Liver (tissue), 9 donors: ENCODE measurements around the gene RAC2. TPM values are rescaled to one million over a fixed set of nuclear protein-coding genes. Genes with fewer than 3 reads are reported as not detected.
A peak's percentile ranks its signal among the peaks of the same experiment; 100 is the strongest.

ENCODE experiments used
- DNase-seq: peaks from one replicate; pipeline ENCODE4 v3.0.0-alpha.2; 2017; ENCODE audit warnings: low spot score
- H3K27ac ChIP-seq, 2 donors: one replicate each; pipeline ENCODE4 v1.7.0; 2013; ENCODE audit warnings: inconsistent platforms in 2 of 2, low read length in 2 of 2, control low read depth in 1 of 2, low read depth in 1 of 2, mild to moderate bottlenecking in 1 of 2
- H3K27me3 ChIP-seq, 4 donors: one replicate each; pipeline versions ENCODE4 v1.6.1 to v1.7.0; 2013; ENCODE audit warnings: low read length in 3 of 4, inconsistent platforms in 1 of 4, mild to moderate bottlenecking in 1 of 4, moderate library complexity in 1 of 4; ENCODE audit not compliant: control insufficient read depth in 4 of 4, insufficient read depth in 4 of 4
- H3K36me3 ChIP-seq, 4 donors: one replicate each; pipeline versions ENCODE4 v1.6.1 to v1.7.0; 2013; ENCODE audit warnings: low read length in 3 of 4, mild to moderate bottlenecking in 3 of 4, low read depth in 1 of 4, moderate library complexity in 1 of 4; ENCODE audit not compliant: control insufficient read depth in 4 of 4, insufficient read depth in 3 of 4
- H3K4me1 ChIP-seq, 4 donors: one replicate each; pipeline versions ENCODE4 v1.6.1 to v1.7.0; 2013; ENCODE audit warnings: low read length in 3 of 4, mild to moderate bottlenecking in 3 of 4, moderate library complexity in 1 of 4; ENCODE audit not compliant: control insufficient read depth in 4 of 4, insufficient read depth in 4 of 4
- H3K4me3 ChIP-seq, 3 donors: one replicate each; pipeline versions ENCODE4 v1.6.1 to v1.7.0; 2013; ENCODE audit warnings: low read length in 3 of 3, control low read depth in 1 of 3, low read depth in 1 of 3, mild to moderate bottlenecking in 1 of 3
- H3K9ac ChIP-seq, 2 donors: one replicate each; pipeline ENCODE4 v1.7.0; 2013; ENCODE audit warnings: low read length in 2 of 2, mild to moderate bottlenecking in 2 of 2, moderate library complexity in 2 of 2, control low read depth in 1 of 2, low read depth in 1 of 2
- H3K9me3 ChIP-seq, 4 donors: one replicate each; pipeline versions ENCODE4 v1.6.1 to v1.7.0; 2013; ENCODE audit warnings: low read length in 3 of 4; ENCODE audit not compliant: control insufficient read depth in 4 of 4
- FOXA2 ChIP-seq: IDR thresholded peaks from 2 replicates; pipeline ENCODE4 v1.6.1; 2016; ENCODE audit warnings: antibody characterized with exemption
- HNF4A ChIP-seq, 2 donors: conservative IDR thresholded peaks; 2 replicates each; pipeline ENCODE4 v1.6.1; 2016; ENCODE audit warnings: antibody characterized with exemption in 2 of 2, mild to moderate bottlenecking in 2 of 2
- HNF4G ChIP-seq: IDR thresholded peaks from 2 replicates; pipeline ENCODE4 v1.6.1; 2016; ENCODE audit warnings: antibody characterized with exemption
- JUND ChIP-seq, 2 donors: IDR thresholded peaks; 2 replicates each; pipeline ENCODE4 v1.6.1; 2016; ENCODE audit warnings: antibody characterized with exemption in 2 of 2
- NR2F2 ChIP-seq: IDR thresholded peaks from 2 replicates; pipeline ENCODE4 v1.6.1; 2016; ENCODE audit warnings: antibody characterized with exemption
- RXRA ChIP-seq, 2 donors: IDR thresholded peaks; 2 replicates each; pipeline ENCODE4 v1.6.1; 2017 to 2018; ENCODE audit warnings: antibody characterized with exemption in 2 of 2, mild to moderate bottlenecking in 1 of 2
- SP1 ChIP-seq: IDR thresholded peaks from 2 replicates; pipeline ENCODE4 v1.6.1; 2018; ENCODE audit warnings: antibody characterized with exemption, mild to moderate bottlenecking
- WGBS: extraction: QIAGEN DNeasy Blood & Tissue Kit; methylation state at CpG from one replicate; pipeline ENCODE4 v1.1.7; 2013; 5-methylcytosine and 5-hydroxymethylcytosine counted together
- polyA plus RNA-seq, 2 donors: library from polyadenylated mRNA; stranded (reverse) in 1 of 2; unstranded in 1 of 2; fragments of 200-250 nt in 1 of 2; fragments of >200 nt in 1 of 2; fragmentation: Nextera tagmentation in 1 of 2; extraction: Ambion mirVana in 1 of 2; gene quantifications; one replicate each; pipeline versions ENCODE4 v1.2.1 to v1.2.3, GENCODE V29; 2013 to 2015
- total RNA-seq, 2 donors: library from RNA; depleted of rRNA; stranded (reverse); fragments of >200 nt; gene quantifications; one replicate each; pipeline ENCODE4 v1.2.3, GENCODE V29; 2014
- TF ChIP-seq, protein P1 (sequence below): fragments of 150-350 bp; IDR thresholded peaks from 2 replicates; pipeline ENCODE4 v1.5.1; 2017; ENCODE audit warnings: improper control_type of control experiment, low read depth, low read length; ENCODE audit not compliant: missing input control
- TF ChIP-seq, protein P2 (sequence below): IDR thresholded peaks from 2 replicates; pipeline ENCODE4 v1.6.1; 2016; ENCODE audit warnings: antibody characterized with exemption
- TF ChIP-seq, protein P3 (sequence below): IDR thresholded peaks from 2 replicates; pipeline ENCODE4 v1.6.1; 2016; ENCODE audit warnings: antibody characterized with exemption, mild to moderate bottlenecking
- TF ChIP-seq, protein P4 (sequence below): IDR thresholded peaks from 2 replicates; pipeline ENCODE4 v1.6.1; 2016; ENCODE audit warnings: antibody characterized with exemption
- donor health status: healthy.
- donor health status: healthy.
- donor health status: healthy.
- donor health status: healthy.
- donor health status: healthy.

The RAC2 gene
- total and polyA plus RNA-seq, 4 donors, result 4.0 to 15.0 (median 7.4) TPM

DNA sequence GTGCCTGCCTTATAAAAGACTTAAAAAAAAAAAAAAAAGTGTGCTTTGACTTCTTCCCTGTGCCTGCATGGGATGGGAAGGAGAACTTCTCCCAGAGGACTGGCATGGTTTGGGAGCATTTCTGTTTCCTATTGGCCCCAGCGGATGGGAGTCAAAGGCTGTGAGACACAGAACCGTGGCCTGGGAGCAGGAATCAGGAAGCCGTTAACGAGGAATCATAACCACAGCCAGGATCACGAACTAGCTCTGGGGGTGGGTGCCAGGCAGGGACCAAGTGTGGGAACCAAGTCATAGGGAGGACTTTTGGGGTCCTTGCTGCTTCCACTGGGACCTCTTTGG lies 56.5 kb downstream of the RAC2 start:
- DNase-seq, result no peak
- H3K4me1 ChIP-seq, result peaks cover 4 to 15% (median 8%) of the 10 kb centered on the region in 4 donors
- H3K9me3 ChIP-seq, result no peaks in the 10 kb centered on the region
- no peak overlapping the region for H3K9ac ChIP-seq
- no peaks in the 10 kb centered on the region for H3K27me3 ChIP-seq
- TF ChIP-seq HNF4G (no peak), RXRA (IDR thresholded peaks at IDR 0.05) (no peak), SP1 (no peak), JUND (IDR thresholded peaks at IDR 0.05) (no peak), NR2F2 (no peak), HNF4A (conservative IDR thresholded peaks at IDR 0.05) (no peak), FOXA2 (no peak)
- TF ChIP-seq, protein P1, sequence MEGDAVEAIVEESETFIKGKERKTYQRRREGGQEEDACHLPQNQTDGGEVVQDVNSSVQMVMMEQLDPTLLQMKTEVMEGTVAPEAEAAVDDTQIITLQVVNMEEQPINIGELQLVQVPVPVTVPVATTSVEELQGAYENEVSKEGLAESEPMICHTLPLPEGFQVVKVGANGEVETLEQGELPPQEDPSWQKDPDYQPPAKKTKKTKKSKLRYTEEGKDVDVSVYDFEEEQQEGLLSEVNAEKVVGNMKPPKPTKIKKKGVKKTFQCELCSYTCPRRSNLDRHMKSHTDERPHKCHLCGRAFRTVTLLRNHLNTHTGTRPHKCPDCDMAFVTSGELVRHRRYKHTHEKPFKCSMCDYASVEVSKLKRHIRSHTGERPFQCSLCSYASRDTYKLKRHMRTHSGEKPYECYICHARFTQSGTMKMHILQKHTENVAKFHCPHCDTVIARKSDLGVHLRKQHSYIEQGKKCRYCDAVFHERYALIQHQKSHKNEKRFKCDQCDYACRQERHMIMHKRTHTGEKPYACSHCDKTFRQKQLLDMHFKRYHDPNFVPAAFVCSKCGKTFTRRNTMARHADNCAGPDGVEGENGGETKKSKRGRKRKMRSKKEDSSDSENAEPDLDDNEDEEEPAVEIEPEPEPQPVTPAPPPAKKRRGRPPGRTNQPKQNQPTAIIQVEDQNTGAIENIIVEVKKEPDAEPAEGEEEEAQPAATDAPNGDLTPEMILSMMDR, result no peak
- TF ChIP-seq, protein P2, sequence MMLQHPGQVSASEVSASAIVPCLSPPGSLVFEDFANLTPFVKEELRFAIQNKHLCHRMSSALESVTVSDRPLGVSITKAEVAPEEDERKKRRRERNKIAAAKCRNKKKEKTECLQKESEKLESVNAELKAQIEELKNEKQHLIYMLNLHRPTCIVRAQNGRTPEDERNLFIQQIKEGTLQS, result no peak
- 57% methylated on average over 5 of the region's 5 CpGs for WGBS
- no peak overlapping the region for H3K4me3 ChIP-seq
- peak overlapping the region; percentile 76 to 84 for H3K27ac ChIP-seq
- peaks cover 0 to 4% (median 0%) of the 10 kb centered on the region in 4 donors for H3K36me3 ChIP-seq

DNA sequence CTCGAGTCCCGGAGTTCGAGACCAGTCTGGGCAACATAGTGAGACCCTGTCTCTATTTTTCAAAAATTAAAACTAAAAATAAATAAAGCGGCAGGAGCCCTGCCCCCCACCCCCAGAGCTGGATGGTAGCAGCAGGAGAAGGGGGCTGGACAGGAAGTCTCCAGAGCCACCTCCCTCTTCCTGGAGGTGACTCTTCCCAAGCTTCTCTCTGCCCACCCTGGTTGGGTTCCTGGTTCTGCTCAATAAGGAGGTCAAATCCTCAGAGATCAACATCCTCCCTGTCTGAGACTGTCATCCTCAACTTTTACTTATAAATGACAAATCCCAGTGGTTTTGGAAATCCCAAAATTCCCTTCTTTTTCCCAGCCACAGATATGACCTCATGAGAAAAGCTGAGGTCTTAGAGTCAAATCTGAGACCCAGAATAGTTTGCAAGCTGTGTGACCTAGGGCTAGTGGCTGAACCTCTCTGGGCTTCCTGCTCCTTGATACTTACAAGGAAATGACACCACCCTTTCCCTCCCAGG lies 57.0 kb downstream of the RAC2 start:
- no peak for DNase-seq
- H3K27ac ChIP-seq, result peak overlapping the region; percentile 76 to 84
- TF ChIP-seq, protein P2, result no peak
- TF ChIP-seq, protein P3, sequence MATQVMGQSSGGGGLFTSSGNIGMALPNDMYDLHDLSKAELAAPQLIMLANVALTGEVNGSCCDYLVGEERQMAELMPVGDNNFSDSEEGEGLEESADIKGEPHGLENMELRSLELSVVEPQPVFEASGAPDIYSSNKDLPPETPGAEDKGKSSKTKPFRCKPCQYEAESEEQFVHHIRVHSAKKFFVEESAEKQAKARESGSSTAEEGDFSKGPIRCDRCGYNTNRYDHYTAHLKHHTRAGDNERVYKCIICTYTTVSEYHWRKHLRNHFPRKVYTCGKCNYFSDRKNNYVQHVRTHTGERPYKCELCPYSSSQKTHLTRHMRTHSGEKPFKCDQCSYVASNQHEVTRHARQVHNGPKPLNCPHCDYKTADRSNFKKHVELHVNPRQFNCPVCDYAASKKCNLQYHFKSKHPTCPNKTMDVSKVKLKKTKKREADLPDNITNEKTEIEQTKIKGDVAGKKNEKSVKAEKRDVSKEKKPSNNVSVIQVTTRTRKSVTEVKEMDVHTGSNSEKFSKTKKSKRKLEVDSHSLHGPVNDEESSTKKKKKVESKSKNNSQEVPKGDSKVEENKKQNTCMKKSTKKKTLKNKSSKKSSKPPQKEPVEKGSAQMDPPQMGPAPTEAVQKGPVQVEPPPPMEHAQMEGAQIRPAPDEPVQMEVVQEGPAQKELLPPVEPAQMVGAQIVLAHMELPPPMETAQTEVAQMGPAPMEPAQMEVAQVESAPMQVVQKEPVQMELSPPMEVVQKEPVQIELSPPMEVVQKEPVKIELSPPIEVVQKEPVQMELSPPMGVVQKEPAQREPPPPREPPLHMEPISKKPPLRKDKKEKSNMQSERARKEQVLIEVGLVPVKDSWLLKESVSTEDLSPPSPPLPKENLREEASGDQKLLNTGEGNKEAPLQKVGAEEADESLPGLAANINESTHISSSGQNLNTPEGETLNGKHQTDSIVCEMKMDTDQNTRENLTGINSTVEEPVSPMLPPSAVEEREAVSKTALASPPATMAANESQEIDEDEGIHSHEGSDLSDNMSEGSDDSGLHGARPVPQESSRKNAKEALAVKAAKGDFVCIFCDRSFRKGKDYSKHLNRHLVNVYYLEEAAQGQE, result no peak
- no peak for TF ChIP-seq HNF4G
- no peak for TF ChIP-seq FOXA2
- TF ChIP-seq, protein P4, sequence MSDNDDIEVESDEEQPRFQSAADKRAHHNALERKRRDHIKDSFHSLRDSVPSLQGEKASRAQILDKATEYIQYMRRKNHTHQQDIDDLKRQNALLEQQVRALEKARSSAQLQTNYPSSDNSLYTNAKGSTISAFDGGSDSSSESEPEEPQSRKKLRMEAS, result no peak
- H3K9me3 ChIP-seq, result no peaks in the 10 kb centered on the region
- H3K36me3 ChIP-seq, result peaks cover 0 to 4% (median 0%) of the 10 kb centered on the region in 4 donors
- H3K9ac ChIP-seq, result peak overlapping the region in 1 of 2 donors; percentile 28
- no peaks in the 10 kb centered on the region for H3K27me3 ChIP-seq
- WGBS, result 67% methylated on average over 4 of the region's 4 CpGs
- no peak overlapping the region for H3K4me3 ChIP-seq
- peaks cover 4 to 15% (median 8%) of the 10 kb centered on the region in 4 donors for H3K4me1 ChIP-seq
